HEK293 (cell line): ENCODE results near the gene ADSS1.

Experiments
- BCL11A ChIP-seq: fragments of 450-650 bp; formaldehyde crosslinking; IDR thresholded peaks from 2 replicates; pipeline ENCODE4 v1.5.1; 2016; ENCODE audit warnings: low read depth, missing biosample characterization, missing genetic modification characterization
- BCL11B ChIP-seq: fragments of 450-650 bp; formaldehyde crosslinking; IDR thresholded peaks from 2 replicates; pipeline ENCODE4 v1.5.1; 2016; ENCODE audit warnings: low read depth, missing biosample characterization, missing genetic modification characterization
- EGR2 ChIP-seq: fragments of 450-650 bp; formaldehyde crosslinking; IDR thresholded peaks from 2 replicates; pipeline ENCODE4 v1.5.1; 2016; ENCODE audit warnings: low read depth, missing biosample characterization, missing genetic modification characterization
- FEZF1 ChIP-seq: fragments of 450-650 bp; formaldehyde crosslinking; IDR thresholded peaks from 2 replicates; pipeline ENCODE4 v1.5.1; 2016; ENCODE audit warnings: missing biosample characterization, missing genetic modification characterization
- GLIS2 ChIP-seq: fragments of 450-650 bp; formaldehyde crosslinking; IDR thresholded peaks from 2 replicates; pipeline ENCODE4 v1.5.1; 2016; ENCODE audit warnings: missing biosample characterization, missing genetic modification characterization
- PATZ1 ChIP-seq: fragments of 450-650 bp; formaldehyde crosslinking; IDR thresholded peaks from 2 replicates; pipeline ENCODE4 v1.5.1; 2016; ENCODE audit warnings: missing biosample characterization, missing genetic modification characterization
- TSHZ1 ChIP-seq: fragments of 450-650 bp; formaldehyde crosslinking; IDR thresholded peaks from 2 replicates; pipeline ENCODE4 v1.5.1; 2016; ENCODE audit warnings: missing biosample characterization, missing genetic modification characterization, borderline replicate concordance
- ZBTB17 ChIP-seq: fragments of 450-650 bp; formaldehyde crosslinking; IDR thresholded peaks from 2 replicates; pipeline ENCODE4 v1.5.1; 2016; ENCODE audit warnings: missing biosample characterization, missing genetic modification characterization
- ZNF121 ChIP-seq: fragments of 450-650 bp; formaldehyde crosslinking; IDR thresholded peaks from 2 replicates; pipeline ENCODE4 v1.5.1; 2016; ENCODE audit warnings: missing biosample characterization, missing genetic modification characterization
- ZNF132 ChIP-seq: fragments of 450-650 bp; formaldehyde crosslinking; IDR thresholded peaks from 2 replicates; pipeline ENCODE4 v1.5.1; 2017; ENCODE audit warnings: missing biosample characterization, missing genetic modification characterization, borderline replicate concordance
- ZNF146 ChIP-seq: fragments of 450-650 bp; formaldehyde crosslinking; IDR thresholded peaks from 2 replicates; pipeline ENCODE4 v1.5.1; 2016; ENCODE audit warnings: missing biosample characterization, missing genetic modification characterization
- ZNF23 ChIP-seq: fragments of 450-650 bp; formaldehyde crosslinking; IDR thresholded peaks from 2 replicates; pipeline ENCODE4 v1.5.1; 2016; ENCODE audit warnings: missing biosample characterization, missing genetic modification characterization, borderline replicate concordance
- ZNF677 ChIP-seq: fragments of 450-650 bp; IDR thresholded peaks from 2 replicates; pipeline ENCODE4 v1.5.0; 2018; ENCODE audit warnings: missing biosample characterization, mild to moderate bottlenecking, missing genetic modification characterization, moderate library complexity
- TF ChIP-seq, protein P1 (sequence below): fragments of 450-650 bp; formaldehyde crosslinking; IDR thresholded peaks from 2 replicates; pipeline ENCODE4 v1.5.1; 2016; ENCODE audit warnings: missing biosample characterization, missing genetic modification characterization
- TF ChIP-seq, protein P2 (sequence below): fragments of 450-650 bp; formaldehyde crosslinking; conservative IDR thresholded peaks from 2 replicates; pipeline ENCODE4 v1.5.1; 2016; ENCODE audit warnings: low read depth, missing biosample characterization, missing genetic modification characterization
- TF ChIP-seq, protein P3 (sequence below): fragments of 450-650 bp; formaldehyde crosslinking; IDR thresholded peaks from 2 replicates; pipeline ENCODE4 v1.5.1; 2017; ENCODE audit warnings: missing biosample characterization, missing genetic modification characterization

ADSS1 gene

GRCh38 chr14:104724981-104725771, 1.1 kb downstream of the ADSS1 start (continued):
- TF ChIP-seq EGR2 (tag by site-specific recombination) (no peak), TSHZ1 (tag by site-specific recombination) (no peak), ZNF677 (tag by site-specific recombination) (no peak), ZNF146 (tag by site-specific recombination) (no peak), ZBTB17 (tag by site-specific recombination) (no peak), ZNF23 (no peak), PATZ1 (tag by site-specific recombination) (peak; percentile 70; the same call in 1 of the 2 replicates), FEZF1 (tag by site-specific recombination) (no peak), BCL11B (tag by site-specific recombination) (peak; percentile 58; the same call in 1 of the 2 replicates), ZNF132 (no peak), GLIS2 (tag by site-specific recombination) (peak; percentile 36; the same call in 1 of the 2 replicates), BCL11A (tag by site-specific recombination) (peak; percentile 27; the same call in 1 of the 2 replicates), ZNF121 (no peak)
- TF ChIP-seq, protein P1, sequence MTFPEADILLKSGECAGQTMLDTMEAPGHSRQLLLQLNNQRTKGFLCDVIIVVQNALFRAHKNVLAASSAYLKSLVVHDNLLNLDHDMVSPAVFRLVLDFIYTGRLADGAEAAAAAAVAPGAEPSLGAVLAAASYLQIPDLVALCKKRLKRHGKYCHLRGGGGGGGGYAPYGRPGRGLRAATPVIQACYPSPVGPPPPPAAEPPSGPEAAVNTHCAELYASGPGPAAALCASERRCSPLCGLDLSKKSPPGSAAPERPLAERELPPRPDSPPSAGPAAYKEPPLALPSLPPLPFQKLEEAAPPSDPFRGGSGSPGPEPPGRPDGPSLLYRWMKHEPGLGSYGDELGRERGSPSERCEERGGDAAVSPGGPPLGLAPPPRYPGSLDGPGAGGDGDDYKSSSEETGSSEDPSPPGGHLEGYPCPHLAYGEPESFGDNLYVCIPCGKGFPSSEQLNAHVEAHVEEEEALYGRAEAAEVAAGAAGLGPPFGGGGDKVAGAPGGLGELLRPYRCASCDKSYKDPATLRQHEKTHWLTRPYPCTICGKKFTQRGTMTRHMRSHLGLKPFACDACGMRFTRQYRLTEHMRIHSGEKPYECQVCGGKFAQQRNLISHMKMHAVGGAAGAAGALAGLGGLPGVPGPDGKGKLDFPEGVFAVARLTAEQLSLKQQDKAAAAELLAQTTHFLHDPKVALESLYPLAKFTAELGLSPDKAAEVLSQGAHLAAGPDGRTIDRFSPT: peak; percentile 56; the same call in 1 of the 2 replicates
- TF ChIP-seq, protein P2, sequence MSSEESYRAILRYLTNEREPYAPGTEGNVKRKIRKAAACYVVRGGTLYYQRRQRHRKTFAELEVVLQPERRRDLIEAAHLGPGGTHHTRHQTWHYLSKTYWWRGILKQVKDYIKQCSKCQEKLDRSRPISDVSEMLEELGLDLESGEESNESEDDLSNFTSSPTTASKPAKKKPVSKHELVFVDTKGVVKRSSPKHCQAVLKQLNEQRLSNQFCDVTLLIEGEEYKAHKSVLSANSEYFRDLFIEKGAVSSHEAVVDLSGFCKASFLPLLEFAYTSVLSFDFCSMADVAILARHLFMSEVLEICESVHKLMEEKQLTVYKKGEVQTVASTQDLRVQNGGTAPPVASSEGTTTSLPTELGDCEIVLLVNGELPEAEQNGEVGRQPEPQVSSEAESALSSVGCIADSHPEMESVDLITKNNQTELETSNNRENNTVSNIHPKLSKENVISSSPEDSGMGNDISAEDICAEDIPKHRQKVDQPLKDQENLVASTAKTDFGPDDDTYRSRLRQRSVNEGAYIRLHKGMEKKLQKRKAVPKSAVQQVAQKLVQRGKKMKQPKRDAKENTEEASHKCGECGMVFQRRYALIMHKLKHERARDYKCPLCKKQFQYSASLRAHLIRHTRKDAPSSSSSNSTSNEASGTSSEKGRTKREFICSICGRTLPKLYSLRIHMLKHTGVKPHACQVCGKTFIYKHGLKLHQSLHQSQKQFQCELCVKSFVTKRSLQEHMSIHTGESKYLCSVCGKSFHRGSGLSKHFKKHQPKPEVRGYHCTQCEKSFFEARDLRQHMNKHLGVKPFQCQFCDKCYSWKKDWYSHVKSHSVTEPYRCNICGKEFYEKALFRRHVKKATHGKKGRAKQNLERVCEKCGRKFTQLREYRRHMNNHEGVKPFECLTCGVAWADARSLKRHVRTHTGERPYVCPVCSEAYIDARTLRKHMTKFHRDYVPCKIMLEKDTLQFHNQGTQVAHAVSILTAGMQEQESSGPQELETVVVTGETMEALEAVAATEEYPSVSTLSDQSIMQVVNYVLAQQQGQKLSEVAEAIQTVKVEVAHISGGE: no peak
- TF ChIP-seq, protein P3, sequence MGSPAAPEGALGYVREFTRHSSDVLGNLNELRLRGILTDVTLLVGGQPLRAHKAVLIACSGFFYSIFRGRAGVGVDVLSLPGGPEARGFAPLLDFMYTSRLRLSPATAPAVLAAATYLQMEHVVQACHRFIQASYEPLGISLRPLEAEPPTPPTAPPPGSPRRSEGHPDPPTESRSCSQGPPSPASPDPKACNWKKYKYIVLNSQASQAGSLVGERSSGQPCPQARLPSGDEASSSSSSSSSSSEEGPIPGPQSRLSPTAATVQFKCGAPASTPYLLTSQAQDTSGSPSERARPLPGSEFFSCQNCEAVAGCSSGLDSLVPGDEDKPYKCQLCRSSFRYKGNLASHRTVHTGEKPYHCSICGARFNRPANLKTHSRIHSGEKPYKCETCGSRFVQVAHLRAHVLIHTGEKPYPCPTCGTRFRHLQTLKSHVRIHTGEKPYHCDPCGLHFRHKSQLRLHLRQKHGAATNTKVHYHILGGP (tag by site-specific recombination): peak; percentile 45; the same call in 1 of the 2 replicates
